Tibial nerve (tissue), 4 donors: Measurements from ENCODE around the gene ZNF662. TPM values are rescaled to one million over a fixed set of nuclear protein-coding genes. Genes with fewer than 3 reads are reported as not detected.

Experiments used
- DNase-seq, 2 donors: peaks; one replicate each; pipeline ENCODE4 v3.0.0-alpha.2; 2019; ENCODE audit warnings: low spot score in 2 of 2
- H3K27ac ChIP-seq, 4 donors: fragments of 200-600 bp; sonication (generic) in 3 of 4; one replicate each; pipeline ENCODE4 v1.5.1; 2017 to 2019; ENCODE audit warnings: mild to moderate bottlenecking in 1 of 4
- H3K27me3 ChIP-seq, 2 donors: fragments of 200-600 bp; sonication (generic) in 1 of 2; one replicate each; pipeline versions ENCODE4 v1.5.1 to v1.6.0; 2017 to 2019
- H3K36me3 ChIP-seq, 3 donors: fragments of 200-600 bp; sonication (generic); one replicate each; pipeline ENCODE4 v1.5.1; 2018 to 2019
- H3K4me1 ChIP-seq, 4 donors: fragments of 200-600 bp; sonication (generic) in 3 of 4; one replicate each; pipeline ENCODE4 v1.5.1; 2017 to 2019
- H3K4me3 ChIP-seq, 4 donors: fragments of 200-600 bp; sonication (generic) in 3 of 4; one replicate each; pipeline ENCODE4 v1.5.1; 2017 to 2019; ENCODE audit warnings: mild to moderate bottlenecking in 1 of 4, moderate library complexity in 1 of 4
- H3K9me3 ChIP-seq, 4 donors: fragments of 200-600 bp; sonication (generic) in 3 of 4; one replicate each; pipeline ENCODE4 v1.5.1; 2017 to 2019
- EP300 ChIP-seq, 2 donors: sonication (generic); formaldehyde crosslinking; IDR thresholded peaks; one replicate each; pipeline ENCODE4 v1.6.1; 2017; ENCODE audit warnings: antibody characterized with exemption in 2 of 2, mild to moderate bottlenecking in 1 of 2
- POLR2A ChIP-seq, 2 donors: fragments of 450-650 bp; IDR thresholded peaks; one replicate each; pipeline ENCODE4 v1.6.1; 2017; ENCODE audit warnings: antibody characterized with exemption in 2 of 2, mild to moderate bottlenecking in 2 of 2, moderate library complexity in 2 of 2
- WGBS, 2 donors: methylation state at CpG; one replicate each; pipeline ENCODE4 v1.1.5; 2018; 5-methylcytosine and 5-hydroxymethylcytosine counted together
- total RNA-seq, 4 donors: library from RNA; depleted of rRNA; stranded (reverse); fragments of >200 nt; gene quantifications; one replicate each; pipeline ENCODE4 v1.1.0, GENCODE V29; 2016
- TF ChIP-seq, protein P1 (sequence below), 5 experiments: fragments of 200-600 bp in 3 of 5; fragments of 450-650 bp in 2 of 5; sonication (generic) in 3 of 5; IDR thresholded peaks; one replicate each; pipeline ENCODE4 v1.5.1; 2016 to 2019; ENCODE audit warnings: antibody characterized with exemption in 5 of 5, mild to moderate bottlenecking in 3 of 5, moderate library complexity in 2 of 5

The ZNF662 gene
- total RNA-seq, 4 donors from 2014 or later: 9.0 to 20.0 (median 16.7) TPM

DNA sequence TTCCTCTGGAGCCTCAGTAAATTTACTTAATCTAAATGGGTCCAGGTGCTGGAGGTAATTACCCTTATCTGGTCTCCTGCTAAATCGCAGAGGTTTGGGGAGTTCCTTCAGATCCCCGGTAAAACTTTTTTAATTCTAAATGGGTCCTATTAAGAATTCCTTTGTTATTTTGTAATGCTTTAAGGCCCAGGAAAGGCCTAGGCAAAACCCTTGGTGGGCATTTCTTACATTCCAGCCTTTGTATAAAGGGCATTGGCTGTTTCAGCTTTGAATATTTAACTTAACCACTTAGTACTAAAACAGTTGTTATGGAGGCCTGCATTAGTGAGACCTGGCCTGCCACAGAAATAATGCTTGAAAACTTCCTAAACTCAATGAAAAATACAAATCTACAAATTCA lies 14.9 kb upstream of the ZNF662 start:
- no peak for TF ChIP-seq EP300 (IDR thresholded peaks at IDR 0.05)
- no peak for TF ChIP-seq POLR2A (IDR thresholded peaks at IDR 0.05)
- TF ChIP-seq, protein P1, sequence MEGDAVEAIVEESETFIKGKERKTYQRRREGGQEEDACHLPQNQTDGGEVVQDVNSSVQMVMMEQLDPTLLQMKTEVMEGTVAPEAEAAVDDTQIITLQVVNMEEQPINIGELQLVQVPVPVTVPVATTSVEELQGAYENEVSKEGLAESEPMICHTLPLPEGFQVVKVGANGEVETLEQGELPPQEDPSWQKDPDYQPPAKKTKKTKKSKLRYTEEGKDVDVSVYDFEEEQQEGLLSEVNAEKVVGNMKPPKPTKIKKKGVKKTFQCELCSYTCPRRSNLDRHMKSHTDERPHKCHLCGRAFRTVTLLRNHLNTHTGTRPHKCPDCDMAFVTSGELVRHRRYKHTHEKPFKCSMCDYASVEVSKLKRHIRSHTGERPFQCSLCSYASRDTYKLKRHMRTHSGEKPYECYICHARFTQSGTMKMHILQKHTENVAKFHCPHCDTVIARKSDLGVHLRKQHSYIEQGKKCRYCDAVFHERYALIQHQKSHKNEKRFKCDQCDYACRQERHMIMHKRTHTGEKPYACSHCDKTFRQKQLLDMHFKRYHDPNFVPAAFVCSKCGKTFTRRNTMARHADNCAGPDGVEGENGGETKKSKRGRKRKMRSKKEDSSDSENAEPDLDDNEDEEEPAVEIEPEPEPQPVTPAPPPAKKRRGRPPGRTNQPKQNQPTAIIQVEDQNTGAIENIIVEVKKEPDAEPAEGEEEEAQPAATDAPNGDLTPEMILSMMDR (IDR thresholded peaks at IDR 0.05): no peak
- 31 to 47% methylated on average over 2 of the region's 2 CpGs for WGBS, 2 donors
- no peak overlapping the region for H3K4me3 ChIP-seq

DNA sequence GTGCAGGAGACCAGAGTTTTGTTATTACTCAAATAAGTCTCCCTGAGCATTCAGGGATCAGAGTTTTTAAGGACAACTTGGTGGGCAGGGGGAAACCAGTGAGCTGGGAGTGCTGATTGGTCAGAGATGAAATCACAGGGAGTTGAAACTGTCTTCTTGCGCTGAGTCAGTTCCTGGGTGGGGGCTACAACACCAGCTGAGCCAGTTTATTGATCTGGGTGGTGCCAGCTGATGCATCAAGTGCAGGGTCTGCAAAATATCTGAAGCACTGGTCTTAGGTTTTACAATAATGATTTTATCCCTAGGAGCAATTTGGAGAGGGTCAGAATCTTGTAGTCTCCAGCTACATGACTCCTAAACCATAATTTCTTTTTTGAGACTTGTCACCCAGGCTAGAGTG lies 13.8 kb upstream of the ZNF662 start:
- H3K4me1 ChIP-seq: no peaks in the 10 kb centered on the region
- H3K9me3 ChIP-seq: no peaks in the 10 kb centered on the region
- TF ChIP-seq POLR2A (IDR thresholded peaks at IDR 0.05) (no peak), EP300 (IDR thresholded peaks at IDR 0.05) (no peak)
- TF ChIP-seq, protein P1 (IDR thresholded peaks at IDR 0.05): no peak
- no peak overlapping the region for H3K4me3 ChIP-seq
- H3K27me3 ChIP-seq: no peaks in the 10 kb centered on the region
- no peak overlapping the region for H3K27ac ChIP-seq
- no peaks in the 10 kb centered on the region for H3K36me3 ChIP-seq
- 95 to 100% methylated on average over 1 of the region's 1 CpG for WGBS, 2 donors
- no peak for DNase-seq

More for the DNA sequence above, 14.9 kb upstream of the ZNF662 start:
- H3K4me1 ChIP-seq: no peaks in the 10 kb centered on the region
- no peaks in the 10 kb centered on the region for H3K9me3 ChIP-seq
- no peak for DNase-seq
- H3K27ac ChIP-seq: no peak overlapping the region
- H3K36me3 ChIP-seq: no peaks in the 10 kb centered on the region
- H3K27me3 ChIP-seq: no peaks in the 10 kb centered on the region

DNA sequence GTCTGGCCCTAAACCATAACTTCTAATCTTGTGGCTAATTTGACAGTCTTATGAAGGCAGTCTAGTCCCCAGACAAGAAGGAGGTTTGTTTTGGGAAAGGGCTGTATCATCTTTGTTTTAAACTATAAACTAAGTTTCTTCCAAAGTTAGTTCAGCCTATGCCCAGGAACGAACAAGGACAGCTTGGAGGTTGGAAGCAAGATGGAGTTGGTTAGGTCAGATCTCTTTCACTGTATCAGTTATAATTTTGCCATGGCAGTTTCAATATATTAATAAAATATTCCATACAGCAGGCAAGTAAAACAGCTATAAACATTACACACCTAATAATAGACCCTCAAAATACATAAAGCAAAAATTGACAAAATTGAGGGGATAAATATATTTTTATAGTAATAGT lies 13.1 kb upstream of the ZNF662 start:
- whole genome bisulfite sequencing, 2 donors: 79 to 82% methylated on average over 1 of the region's 1 CpG
- DNase-seq: no peak

DNA sequence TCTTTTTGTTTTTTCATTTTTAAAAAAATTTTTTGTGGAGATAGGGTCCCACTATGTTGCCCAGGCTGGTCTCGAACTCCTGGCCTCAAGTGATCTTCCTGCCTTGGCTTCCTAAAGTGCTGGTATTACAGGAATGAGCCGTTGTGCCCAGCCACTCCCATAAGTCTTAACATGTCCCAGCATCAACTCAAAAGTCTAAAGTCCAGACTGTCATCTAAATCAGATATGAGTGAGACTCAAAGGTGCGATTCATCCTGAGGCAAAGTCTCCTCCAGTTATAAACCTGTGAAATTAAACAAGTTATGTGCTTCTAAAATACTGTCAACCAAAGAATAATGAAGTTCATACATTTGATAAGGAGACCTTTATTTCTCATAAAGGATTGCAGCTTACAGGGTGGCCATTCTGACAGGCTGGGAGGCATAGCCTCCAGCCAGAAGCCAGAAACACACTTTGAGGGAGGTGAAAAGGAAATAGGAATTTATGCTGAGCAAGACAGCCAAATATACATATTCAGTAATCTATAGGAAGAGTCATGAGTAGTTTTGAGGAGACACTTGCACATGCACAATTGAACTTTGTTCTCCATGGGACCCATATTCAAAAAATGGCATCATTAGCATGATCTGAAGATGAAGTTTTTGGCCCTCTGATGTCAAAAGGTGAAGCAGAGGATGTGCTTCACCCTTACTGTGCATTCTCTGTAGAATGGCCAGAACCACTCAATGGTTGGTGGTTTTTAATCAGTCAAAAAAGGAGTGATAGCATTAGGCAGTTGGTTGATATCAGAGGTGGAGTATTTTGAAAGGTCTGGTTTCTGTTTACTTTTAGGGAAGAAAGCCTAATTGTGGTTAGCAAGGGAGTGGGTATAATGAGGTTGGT lies 11.0 kb upstream of the ZNF662 start:
- H3K4me1 ChIP-seq: no peaks in the 10 kb centered on the region
- no peak for TF ChIP-seq EP300 (IDR thresholded peaks at IDR 0.05)
- TF ChIP-seq, protein P1 (IDR thresholded peaks at IDR 0.05): no peak
- no peak overlapping the region for H3K4me3 ChIP-seq
- no peak for DNase-seq
- no peaks in the 10 kb centered on the region for H3K27me3 ChIP-seq
- 88 to 90% methylated on average over 3 of the region's 3 CpGs for WGBS, 2 donors
- no peak overlapping the region for H3K27ac ChIP-seq
- H3K9me3 ChIP-seq: no peaks in the 10 kb centered on the region
- no peaks in the 10 kb centered on the region for H3K36me3 ChIP-seq

More for the DNA sequence above, 13.1 kb upstream of the ZNF662 start:
- Histone ChIP-seq H3K27me3 (no peaks in the 10 kb centered on the region), H3K9me3 (no peaks in the 10 kb centered on the region), H3K4me3 (no peak overlapping the region), H3K36me3 (no peaks in the 10 kb centered on the region), H3K27ac (no peak overlapping the region), H3K4me1 (no peaks in the 10 kb centered on the region)
- TF ChIP-seq EP300 (IDR thresholded peaks at IDR 0.05): no peak
- TF ChIP-seq, protein P1 (IDR thresholded peaks at IDR 0.05): no peak
- no peak for TF ChIP-seq POLR2A (IDR thresholded peaks at IDR 0.05)

DNA sequence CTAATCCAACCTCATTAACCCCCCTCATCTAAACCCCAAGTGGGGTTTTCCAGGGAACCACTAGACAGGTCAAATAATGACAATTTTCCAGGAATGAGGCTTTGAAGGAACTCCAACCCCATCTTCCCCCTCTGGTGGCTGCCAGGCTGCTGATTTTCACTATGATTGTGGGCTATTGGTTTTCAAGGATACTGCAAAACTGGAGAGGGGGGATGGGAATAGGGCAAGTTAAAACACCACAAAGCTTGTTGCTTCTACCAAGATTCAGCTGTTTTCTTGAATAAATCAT lies 10.4 kb upstream of the ZNF662 start:
- Histone ChIP-seq H3K27me3 (no peaks in the 10 kb centered on the region), H3K27ac (no peak overlapping the region), H3K4me3 (no peak overlapping the region), H3K4me1 (no peaks in the 10 kb centered on the region), H3K36me3 (no peaks in the 10 kb centered on the region), H3K9me3 (no peaks in the 10 kb centered on the region)
- DNase-seq: no peak
- TF ChIP-seq EP300 (IDR thresholded peaks at IDR 0.05): no peak
